ENCODE measurements around the gene MED27. TPM values are rescaled to one million over a fixed set of nuclear protein-coding genes. Genes with fewer than 3 reads are reported as not detected.
"Not testable (repeated sequence)": the region's sequence is repeated elsewhere in the genome, so short reads cannot be mapped to it uniquely, and the experiment has no call there.

Gene MED27
- total and polyA plus RNA-seq, 7 donors: 11.9 to 19.7 (median 15.6) TPM

- peaks cover 0 to 18% (median 3%) of the 10 kb centered on the region in 4 donors for H3K36me3 ChIP-seq
- peaks cover 0 to 22% (median 2%) of the 10 kb centered on the region in 4 donors for H3K4me1 ChIP-seq
- no peaks in the 10 kb centered on the region for H3K27me3 ChIP-seq
- no peak for DNase-seq
- H3K4me3 ChIP-seq: no peak overlapping the region
- WGBS, 2 donors: 85 to 88% methylated on average over 4 of the region's 4 CpGs
- intact Hi-C loops (cut with DNase I): no loop called here
- no peaks in the 10 kb centered on the region for H3K9me3 ChIP-seq
- no peak for TF ChIP-seq POLR2A (IDR thresholded peaks at IDR 0.05)
- no peak for TF ChIP-seq CTCF (IDR thresholded peaks at IDR 0.05)
- no peak overlapping the region for H3K27ac ChIP-seq
These were observed 65.4 kb downstream of the MED27 start for GRCh38 chr9:132014218-132014805.

GRCh38 chr9:132012704-132013357, 66.8 kb downstream of the MED27 start:
- Histone ChIP-seq H3K36me3 (peaks cover 0 to 18% (median 3%) of the 10 kb centered on the region in 4 donors), H3K4me1 (peaks cover 0 to 18% (median 0%) of the 10 kb centered on the region in 4 donors), H3K27ac (no peak overlapping the region), H3K9me3 (no peaks in the 10 kb centered on the region), H3K27me3 (no peaks in the 10 kb centered on the region), H3K4me3 (no peak overlapping the region)
- 93 to 95% methylated on average over 7 of the region's 7 CpGs for WGBS, 2 donors
- intact Hi-C loops (cut with DNase I): no loop called here
- no peak for TF ChIP-seq POLR2AphosphoS5 (IDR thresholded peaks at IDR 0.05)
- DNase-seq: no peak

- Histone ChIP-seq H3K4me1 (peaks cover 0 to 15% (median 2%) of the 10 kb centered on the region in 4 donors), H3K27me3 (no peaks in the 10 kb centered on the region), H3K9me3 (no peaks in the 10 kb centered on the region), H3K4me3 (no peak overlapping the region), H3K27ac (no peak overlapping the region), H3K36me3 (peaks cover 0 to 18% (median 3%) of the 10 kb centered on the region in 4 donors)
- WGBS, 2 donors: 88 to 97% methylated on average over 3 of the region's 3 CpGs
- intact Hi-C loops (cut with DNase I): no loop called here
- TF ChIP-seq EP300 (IDR thresholded peaks at IDR 0.05) (no peak), CTCF (IDR thresholded peaks at IDR 0.05) (no peak), POLR2AphosphoS5 (IDR thresholded peaks at IDR 0.05) (no peak), POLR2A (IDR thresholded peaks at IDR 0.05) (no peak)
- DNase-seq: no peak
These were observed 67.8 kb downstream of the MED27 start for GRCh38 chr9:132011896-132012295.

- peaks cover 0 to 18% (median 3%) of the 10 kb centered on the region in 4 donors for H3K36me3 ChIP-seq
- H3K4me1 ChIP-seq: peaks cover 0 to 15% (median 5%) of the 10 kb centered on the region in 4 donors
- WGBS, 2 donors: 95 to 96% methylated on average over 2 of the region's 2 CpGs
- H3K9me3 ChIP-seq: no peaks in the 10 kb centered on the region
- no peaks in the 10 kb centered on the region for H3K27me3 ChIP-seq
- H3K4me3 ChIP-seq: no peak overlapping the region
- intact Hi-C loops (cut with DNase I): no loop called here
- TF ChIP-seq EP300 (IDR thresholded peaks at IDR 0.05) (no peak), POLR2AphosphoS5 (IDR thresholded peaks at IDR 0.05) (no peak), POLR2A (IDR thresholded peaks at IDR 0.05) (no peak), CTCF (IDR thresholded peaks at IDR 0.05) (no peak)
- no peak overlapping the region for H3K27ac ChIP-seq
- no peak for DNase-seq
These were observed 68.4 kb downstream of the MED27 start for GRCh38 chr9:132011309-132011708.

- 71 to 91% methylated on average over 2 of the region's 2 CpGs for WGBS, 2 donors
- intact Hi-C loops (cut with DNase I); H3K9me3 ChIP-seq; DNase-seq; H3K4me3 ChIP-seq; H3K27ac ChIP-seq; H3K27me3 ChIP-seq: not testable (repeated sequence)
- Histone ChIP-seq H3K36me3 (peaks cover 0 to 18% (median 3%) of the 10 kb centered on the region in 4 donors), H3K4me1 (peaks cover 0 to 17% (median 6%) of the 10 kb centered on the region in 4 donors)
These were observed 69.5 kb downstream of the MED27 start for GRCh38 chr9:132010201-132010600.

All from sigmoid colon (tissue), 7 donors.